HK-2 (cell line): ENCODE measurements around the gene APH1A.
"Not testable (repeated sequence)": the region's sequence is repeated elsewhere in the genome, so short reads cannot be mapped to it uniquely, and the experiment has no call there.

Experiments
- DNase-seq: peaks from one replicate; pipeline ENCODE4 v3.0.0-alpha.2; 2018; ENCODE audit not compliant: unreplicated experiment

Gene APH1A

GRCh38 chr1:150268705-150269403, at the start of gene APH1A:
TSS of gene APH1A (minus strand) at chr1:150269016. CDS start at chr1:150268810, 206 bp downstream.
- DNase-seq, result peak; percentile 94

DNA sequence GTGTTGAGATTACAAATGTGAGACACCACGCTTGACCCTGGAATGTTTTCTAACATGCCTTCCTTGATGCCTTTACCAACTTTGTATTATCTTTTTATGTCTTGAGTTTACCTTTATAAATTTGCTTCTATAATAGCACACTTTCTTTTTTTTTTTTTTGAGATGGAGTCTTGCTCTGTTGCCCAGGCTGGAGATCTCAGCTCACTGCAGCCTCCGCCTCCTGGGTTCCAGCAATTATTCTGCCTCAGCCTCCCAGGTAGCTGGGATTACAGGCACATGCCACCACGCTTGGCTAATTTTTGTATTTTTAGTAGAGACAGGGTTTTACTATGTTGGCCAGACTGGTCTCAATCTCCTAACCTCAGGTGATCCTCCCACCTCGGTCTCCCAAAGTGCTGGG, 45.9 kb upstream of the APH1A start:
- not testable (repeated sequence) for DNase-seq

GRCh38 chr1:150311762-150312161, 42.9 kb upstream of the APH1A start:
- no peak for DNase-seq

GRCh38 chr1:150309758-150310508, 41.1 kb upstream of the APH1A start:
- no peak for DNase-seq

DNA sequence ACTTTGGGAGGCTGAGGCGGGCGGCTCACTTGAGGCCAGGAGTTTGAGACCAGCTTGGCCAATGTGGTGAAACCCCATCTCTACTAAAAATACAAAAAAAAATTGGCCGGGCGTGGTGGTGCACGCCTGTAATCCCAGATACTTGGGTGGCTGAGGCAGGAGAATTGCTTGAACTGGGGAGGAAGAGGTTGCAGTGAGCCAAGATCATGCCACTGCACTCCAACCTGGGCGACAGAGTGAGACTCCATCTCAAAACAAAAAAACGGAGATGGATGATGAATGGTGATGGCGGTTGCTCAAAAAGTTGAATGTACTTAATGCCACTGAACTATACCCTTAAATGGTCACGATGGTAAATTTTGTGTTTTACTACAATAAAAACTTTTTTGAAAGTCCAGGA, 39.8 kb upstream of the APH1A start:
- DNase-seq, result not testable (repeated sequence)

GRCh38 chr1:150302902-150303301, 34.1 kb upstream of the APH1A start:
- DNase-seq, result no peak

- DNase-seq, result no peak
These were observed 33.5 kb upstream of the APH1A start for GRCh38 chr1:150302338-150302737.

- no peak for DNase-seq
These were observed 30.9 kb upstream of the APH1A start for GRCh38 chr1:150299716-150300115.

GRCh38 chr1:150295476-150295875, 26.7 kb upstream of the APH1A start:
- DNase-seq, result no peak

- peak; percentile 89 for DNase-seq
These were observed 24.8 kb upstream of the APH1A start, which contains the start of gene MRPS21 for GRCh38 chr1:150293433-150294253. TSS of gene MRPS21 (plus strand) at chr1:150293861. CDS start at chr1:150294367, 506 bp downstream.

DNA sequence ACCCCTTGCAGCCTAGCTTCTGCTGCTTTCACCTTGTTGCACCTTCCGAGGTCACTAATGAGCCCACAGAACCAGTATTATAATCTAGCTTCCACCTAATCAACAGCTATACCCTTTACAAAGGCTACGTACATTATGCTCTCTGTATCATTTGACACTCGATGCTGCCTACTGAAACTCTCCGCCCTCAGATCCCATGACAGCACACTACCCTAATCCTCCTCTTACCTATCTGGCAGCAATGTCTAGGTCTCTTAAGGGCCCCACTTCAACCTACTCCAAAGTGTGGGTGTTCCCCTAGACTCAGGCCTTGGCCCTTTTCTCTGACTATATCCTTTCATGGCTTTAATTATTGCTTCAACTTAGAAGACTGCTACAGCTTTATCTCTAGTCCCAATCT, 20.0 kb upstream of the APH1A start:
- no peak for DNase-seq

- no peak for DNase-seq
These were observed 19.6 kb upstream of the APH1A start for GRCh38 chr1:150288382-150288781.

DNA sequence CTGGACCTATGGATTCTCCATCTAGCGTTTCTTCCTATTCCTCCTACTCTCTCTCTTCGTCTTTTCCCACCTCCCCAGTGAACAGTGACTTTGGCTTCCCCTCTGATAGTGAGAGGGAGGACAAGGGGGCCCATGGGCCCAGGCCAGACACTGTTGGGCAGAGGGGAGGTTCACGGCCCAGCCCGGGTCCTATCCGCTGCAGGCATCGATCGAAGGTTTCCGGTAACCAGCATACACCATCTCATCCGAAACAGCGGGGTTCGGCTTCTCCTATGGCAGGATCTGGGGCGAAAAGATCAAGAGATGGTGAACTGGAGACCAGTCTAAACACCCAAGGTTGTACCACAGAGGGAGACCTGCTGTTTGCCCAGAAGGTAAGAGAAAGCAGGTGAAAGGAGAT, 14.4 kb upstream of the APH1A start:
- DNase-seq, result no peak

DNA sequence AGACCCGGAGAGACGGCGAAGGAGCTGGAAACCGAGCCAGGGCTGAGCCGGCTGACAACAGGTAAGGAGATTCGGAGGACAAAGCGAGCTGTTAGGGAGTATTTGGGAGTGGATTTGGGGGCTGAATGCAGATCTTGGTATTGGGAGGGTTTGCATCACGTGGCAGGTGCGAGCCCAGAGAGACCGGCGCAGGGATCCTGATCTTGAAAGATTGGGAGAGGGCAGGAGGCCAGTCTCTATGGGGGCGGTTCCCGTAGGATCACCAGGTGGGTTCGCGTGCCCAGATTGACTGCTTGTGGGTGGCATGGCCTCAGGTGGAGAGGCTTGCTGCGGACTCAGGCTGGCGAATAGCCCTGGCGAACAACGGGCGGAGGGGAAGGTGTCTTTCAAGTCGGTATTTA, 13.7 kb upstream of the APH1A start:
- DNase-seq, result no peak

DNA sequence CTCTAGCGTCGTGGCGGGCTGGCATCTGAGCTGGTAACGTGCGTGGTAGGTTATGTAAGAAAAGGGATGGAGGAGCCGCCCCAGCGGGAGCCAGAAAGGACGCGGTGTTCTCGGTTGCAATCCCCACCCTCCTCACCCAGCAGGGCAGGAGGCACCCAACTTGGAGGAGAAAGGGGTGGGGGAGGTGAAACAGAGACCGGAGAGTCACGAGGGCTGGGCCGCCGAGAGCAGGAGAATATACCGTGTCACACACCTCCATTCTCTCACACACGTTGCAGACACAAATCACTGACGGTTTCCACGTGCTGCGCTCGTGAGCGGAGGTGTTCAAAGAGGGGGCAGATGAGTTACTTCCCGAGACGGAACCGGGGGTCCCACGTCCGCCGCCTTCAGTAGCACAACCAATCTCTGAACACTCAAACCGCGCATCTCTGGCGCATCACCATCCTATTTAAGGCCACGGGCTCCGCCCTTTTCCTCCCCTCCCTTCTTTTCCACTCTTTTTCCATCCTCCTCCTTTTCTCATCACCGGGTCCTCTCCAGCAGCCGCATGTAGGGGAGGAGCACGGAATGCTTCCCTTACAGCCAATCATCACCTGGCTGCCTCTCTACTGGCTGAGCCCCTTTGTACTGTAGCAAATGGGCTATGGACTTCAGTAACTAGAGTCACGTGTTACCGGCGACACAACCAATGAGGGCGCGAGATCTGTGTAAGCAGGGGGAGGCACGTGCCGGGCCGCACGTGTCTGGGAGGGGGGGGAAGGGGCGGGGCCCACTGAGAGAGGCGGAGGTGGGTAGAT, 13.1 kb upstream of the APH1A start, which contains the start of gene CIART:
Gene CIART (plus strand): TSS at position 797 of the 800 bp plus-strand sequence. CDS start 714 bp downstream, outside the sequence.
- DNase-seq, result peak; percentile 95

GRCh38 chr1:150281221-150281757, 12.5 kb upstream of the APH1A start:
- DNase-seq, result peak; percentile 56

DNA sequence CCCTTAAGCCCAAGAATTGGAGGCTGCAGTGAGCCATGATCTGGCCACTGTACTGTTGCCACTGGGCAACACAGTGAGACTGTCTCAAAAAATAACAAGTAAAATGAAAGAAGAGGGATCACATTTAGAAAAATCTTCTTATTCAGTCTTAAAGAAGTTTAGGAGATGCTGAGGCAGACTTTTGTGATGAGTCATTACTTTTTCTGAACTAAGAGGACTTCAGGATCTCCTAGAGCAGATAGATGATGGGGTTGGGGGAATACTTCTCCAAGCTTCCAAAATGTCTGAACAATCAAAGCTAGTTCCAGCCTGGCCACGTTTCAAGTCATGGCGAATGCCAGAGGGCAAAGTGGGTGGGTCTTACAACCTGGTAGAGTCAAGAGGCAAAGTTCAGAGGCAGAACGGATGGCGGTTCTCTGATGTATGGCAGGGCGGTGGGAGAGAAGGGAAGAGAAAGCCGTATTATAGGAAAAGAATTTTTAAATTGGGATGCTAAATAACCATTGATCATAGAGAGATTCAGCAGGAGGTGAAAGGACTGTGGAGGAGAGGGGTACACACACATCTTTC, 11.4 kb upstream of the APH1A start:
- DNase-seq, result no peak

DNA sequence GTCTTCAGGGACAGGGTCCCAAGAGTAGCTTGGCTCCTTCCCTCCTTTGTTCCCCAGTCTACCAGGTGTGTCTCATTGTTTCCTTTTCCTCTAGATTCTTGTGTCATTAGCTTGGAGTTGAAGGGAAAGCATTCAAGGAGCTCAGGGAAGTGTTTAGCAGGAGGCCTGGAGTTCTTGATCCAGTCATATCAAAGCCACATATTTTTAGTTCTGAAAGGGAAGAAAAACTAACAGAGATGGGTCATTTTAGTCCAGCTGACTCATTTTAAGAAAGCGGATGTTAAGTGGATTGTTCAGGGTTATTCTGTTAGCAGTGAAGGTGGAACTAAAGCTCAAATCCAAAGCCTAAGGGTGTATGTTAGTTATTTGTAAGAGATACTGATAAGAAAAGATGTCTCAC, 4.5 kb upstream of the APH1A start:
- DNase-seq, result no peak

GRCh38 chr1:150271291-150271959, 2.6 kb upstream of the APH1A start:
- DNase-seq, result no peak

- DNase-seq, result no peak
These were observed 635 bp upstream of the APH1A start for GRCh38 chr1:150269451-150269850.
